ENCODE data around the gene PPP1R14D.

DNA sequence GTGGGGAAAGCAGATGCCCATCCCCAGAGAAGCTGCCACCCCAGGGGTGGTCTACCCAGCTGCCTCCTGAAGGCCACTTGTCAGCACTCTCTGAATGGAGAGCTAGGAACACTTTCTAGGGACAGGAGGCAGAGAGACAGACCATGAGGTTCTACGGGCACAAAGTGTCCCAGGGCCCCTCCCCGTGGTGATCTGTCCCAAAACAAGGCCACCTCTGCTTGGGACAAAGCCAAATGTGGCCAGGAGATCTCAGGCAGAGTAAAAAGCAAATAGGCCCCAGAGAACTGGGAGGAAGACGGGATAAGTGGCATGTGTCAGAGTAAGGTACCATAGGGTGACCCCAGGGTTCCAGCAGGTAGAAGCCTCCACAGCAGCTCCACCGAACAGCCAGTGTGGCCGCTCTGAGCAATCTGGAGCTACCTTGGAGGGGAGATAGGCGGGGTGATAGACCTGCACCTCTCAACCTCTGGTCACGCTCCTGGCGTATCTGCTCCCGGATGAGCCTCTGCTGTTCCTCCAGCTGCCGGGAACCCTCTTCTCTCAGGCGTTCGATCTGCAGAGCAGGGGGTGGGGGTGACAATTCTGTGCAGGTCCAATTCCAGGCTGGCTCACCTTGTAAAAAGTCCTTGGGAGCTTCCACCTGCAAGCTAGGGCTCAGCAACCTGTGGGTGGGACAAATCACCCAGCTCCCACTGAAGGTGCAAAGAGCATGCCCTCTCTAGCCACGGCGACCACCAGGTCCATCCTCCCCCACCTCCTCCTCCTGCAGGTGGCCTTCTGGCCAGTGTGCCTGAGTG is 52.6 kb downstream of the PPP1R14D start:
- TF ChIP-seq, protein P1, sequence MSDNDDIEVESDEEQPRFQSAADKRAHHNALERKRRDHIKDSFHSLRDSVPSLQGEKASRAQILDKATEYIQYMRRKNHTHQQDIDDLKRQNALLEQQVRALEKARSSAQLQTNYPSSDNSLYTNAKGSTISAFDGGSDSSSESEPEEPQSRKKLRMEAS (IDR thresholded peaks at IDR 0.05), result no peak
- no peak for TF ChIP-seq TAF1 (IDR thresholded peaks at IDR 0.05; ENCODE audit: low read depth)
- no peak for TF ChIP-seq EP300 (IDR thresholded peaks at IDR 0.05; ENCODE audit: borderline replicate concordance)
- TF ChIP-seq TEAD4 (IDR thresholded peaks at IDR 0.05), result no peak
- no peak for TF ChIP-seq NFIC (IDR thresholded peaks at IDR 0.05)
- no peak for TF ChIP-seq YY1 (IDR thresholded peaks at IDR 0.05; ENCODE audit: low read depth)
- no peak for TF ChIP-seq RAD21 (IDR thresholded peaks at IDR 0.05; ENCODE audit: low read depth)
- TF ChIP-seq REST (IDR thresholded peaks at IDR 0.05; ENCODE audit: low read depth), result no peak
- TF ChIP-seq CREB1 (IDR thresholded peaks at IDR 0.05; ENCODE audit: low read depth), result no peak
- no peak for TF ChIP-seq CEBPB (IDR thresholded peaks at IDR 0.05)
- no peak for TF ChIP-seq USF1 (IDR thresholded peaks at IDR 0.05)

All from Ishikawa (cell line).